Fibroblast of skin of right quadriceps (primary cell): ENCODE measurements around the gene BUD23.
"Not testable (repeated sequence)": the region's sequence is repeated elsewhere in the genome, so short reads cannot be mapped to it uniquely, and the experiment has no call there.

Experiments
- DNase-seq: peaks from one replicate; pipeline ENCODE4 v3.0.0-alpha.2; 2013

BUD23 gene

GRCh38 chr7:73668103-73668885 lies 15.1 kb upstream of the BUD23 start:
- DNase-seq: peak; percentile 8

GRCh38 chr7:73668886-73669230 lies 14.5 kb upstream of the BUD23 start:
- DNase-seq: no peak

- no peak for DNase-seq
Measured at GRCh38 chr7:73669288-73669701, 14.1 kb upstream of the BUD23 start.

GRCh38 chr7:73669858-73670385 lies 13.5 kb upstream of the BUD23 start:
- DNase-seq: no peak

GRCh38 chr7:73671322-73671661 lies 12.1 kb upstream of the BUD23 start:
- no peak for DNase-seq

- DNase-seq: no peak
Measured at GRCh38 chr7:73671857-73672445, 11.4 kb upstream of the BUD23 start.

GRCh38 chr7:73674468-73675124 lies 8.8 kb upstream of the BUD23 start:
- DNase-seq: no peak

GRCh38 chr7:73676062-73676461 lies 7.3 kb upstream of the BUD23 start:
- not testable (repeated sequence) for DNase-seq

- no peak for DNase-seq
Measured at GRCh38 chr7:73678862-73679261, 4.5 kb upstream of the BUD23 start.

GRCh38 chr7:73679709-73680108 lies 3.7 kb upstream of the BUD23 start:
- no peak for DNase-seq

GRCh38 chr7:73680501-73680900 lies 2.9 kb upstream of the BUD23 start:
- DNase-seq: no peak

- DNase-seq: no peak
Measured at GRCh38 chr7:73681031-73681430, 2.4 kb upstream of the BUD23 start.

- DNase-seq: no peak
Measured at GRCh38 chr7:73682745-73683055, 697 bp upstream of the BUD23 start.

GRCh38 chr7:73683788-73684693 lies 644 bp downstream of the BUD23 start:
- no peak for DNase-seq

GRCh38 chr7:73685311-73685710 lies 1.9 kb downstream of the BUD23 start:
- DNase-seq: no peak

- DNase-seq: no peak
Measured at GRCh38 chr7:73688288-73688687, 4.9 kb downstream of the BUD23 start.

- no peak for DNase-seq
Measured at GRCh38 chr7:73690646-73691045, 7.2 kb downstream of the BUD23 start.

- no peak for DNase-seq
Measured at GRCh38 chr7:73696372-73696771, 13.0 kb downstream of the BUD23 start.

- DNase-seq: no peak
Measured at GRCh38 chr7:73698410-73698809, 15.0 kb downstream of the BUD23 start.

- DNase-seq: no peak
Measured at GRCh38 chr7:73699370-73700068, 16.1 kb downstream of the BUD23 start.

- no peak for DNase-seq
Measured at GRCh38 chr7:73700069-73700423, 16.6 kb downstream of the BUD23 start.

- DNase-seq: no peak
Measured at GRCh38 chr7:73700581-73701134, 17.3 kb downstream of the BUD23 start.
